WI38 (cell line): ENCODE data around the gene KRT5.

Experiments
- H3K4me3 ChIP-seq: 2 replicates; pipeline ENCODE4 v1.5.1; 2011; ENCODE audit warnings: low read depth, mild to moderate bottlenecking, control low read depth, low read length
- CTCF ChIP-seq: IDR thresholded peaks from 2 replicates; pipeline ENCODE4 v1.5.1; 2012; ENCODE audit warnings: low read depth, mild to moderate bottlenecking, control low read depth, low read length

The KRT5 gene

GRCh38 chr12:52515927-52516831, 4.0 kb downstream of the KRT5 start:
- no peak for TF ChIP-seq CTCF
- H3K4me3 ChIP-seq, result no peak overlapping the region

- TF ChIP-seq CTCF, result no peak
- H3K4me3 ChIP-seq, result no peak overlapping the region
Observed at GRCh38 chr12:52515319-52515646, 4.9 kb downstream of the KRT5 start.

GRCh38 chr12:52514471-52515318, 5.5 kb downstream of the KRT5 start:
- no peak for TF ChIP-seq CTCF

GRCh38 chr12:52513736-52514135, 6.5 kb downstream of the KRT5 start:
- no peak overlapping the region for H3K4me3 ChIP-seq
- TF ChIP-seq CTCF, result no peak

More at GRCh38 chr12:52514471-52515318, 5.5 kb downstream of the KRT5 start:
- no peak overlapping the region for H3K4me3 ChIP-seq

GRCh38 chr12:52508211-52508610, 12.0 kb downstream of the KRT5 start:
- no peak overlapping the region for H3K4me3 ChIP-seq
- no peak for TF ChIP-seq CTCF

GRCh38 chr12:52506858-52507715, 13.1 kb downstream of the KRT5 start:
- no peak overlapping the region for H3K4me3 ChIP-seq
- TF ChIP-seq CTCF, result peak; percentile 43
